DMS153 treated with DMSO at 0.1 percent for 48 hours (cell line): ENCODE measurements around the gene FRRS1L.

Experiments
- DNase-seq: peaks from one replicate; lab custom pipeline; 2025; ENCODE audit not compliant: unreplicated experiment; lab: John Stamatoyannopoulos, UW

FRRS1L gene, protein sequence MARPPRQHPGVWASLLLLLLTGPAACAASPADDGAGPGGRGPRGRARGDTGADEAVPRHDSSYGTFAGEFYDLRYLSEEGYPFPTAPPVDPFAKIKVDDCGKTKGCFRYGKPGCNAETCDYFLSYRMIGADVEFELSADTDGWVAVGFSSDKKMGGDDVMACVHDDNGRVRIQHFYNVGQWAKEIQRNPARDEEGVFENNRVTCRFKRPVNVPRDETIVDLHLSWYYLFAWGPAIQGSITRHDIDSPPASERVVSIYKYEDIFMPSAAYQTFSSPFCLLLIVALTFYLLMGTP

DNA sequence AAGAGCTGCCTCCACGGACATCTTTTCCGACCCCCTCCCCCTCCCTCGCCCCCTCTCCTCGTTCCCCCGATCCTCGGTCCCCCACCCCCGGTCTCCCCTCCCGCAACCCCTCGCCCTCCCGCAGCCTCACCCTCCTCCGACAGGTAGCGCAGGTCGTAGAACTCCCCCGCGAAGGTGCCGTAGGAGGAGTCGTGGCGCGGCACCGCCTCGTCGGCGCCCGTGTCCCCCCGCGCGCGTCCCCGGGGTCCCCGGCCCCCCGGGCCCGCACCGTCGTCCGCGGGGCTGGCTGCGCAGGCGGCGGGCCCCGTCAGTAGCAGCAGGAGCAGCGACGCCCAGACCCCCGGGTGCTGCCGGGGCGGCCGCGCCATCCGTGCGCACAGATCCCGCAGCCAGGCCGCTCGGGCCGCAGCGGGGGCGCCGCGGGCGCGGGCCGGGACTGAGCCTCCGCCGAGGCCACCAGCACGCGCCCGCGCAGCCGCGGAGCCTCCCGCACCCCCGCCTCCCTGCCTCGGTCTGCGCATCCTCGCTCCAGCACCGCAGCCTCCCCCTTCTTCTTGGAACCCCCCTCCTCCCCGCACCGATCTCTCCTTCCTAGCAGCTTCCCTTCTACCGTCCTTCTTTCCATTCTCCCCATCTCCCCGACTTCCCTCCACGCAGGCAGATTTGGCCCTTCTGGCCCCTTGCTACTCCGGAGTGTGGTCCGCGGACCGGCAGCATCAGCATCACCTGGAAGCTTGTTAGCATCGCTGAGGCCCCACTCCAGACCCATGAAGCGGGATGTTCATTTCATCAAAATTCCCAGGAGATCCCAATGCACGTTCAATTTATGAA is at the start of gene FRRS1L:
TSS of gene FRRS1L (minus strand) at position 479 of the 831 bp plus-strand sequence. CDS start at position 368, 111 bp downstream.
- no peak for DNase-seq

DNA sequence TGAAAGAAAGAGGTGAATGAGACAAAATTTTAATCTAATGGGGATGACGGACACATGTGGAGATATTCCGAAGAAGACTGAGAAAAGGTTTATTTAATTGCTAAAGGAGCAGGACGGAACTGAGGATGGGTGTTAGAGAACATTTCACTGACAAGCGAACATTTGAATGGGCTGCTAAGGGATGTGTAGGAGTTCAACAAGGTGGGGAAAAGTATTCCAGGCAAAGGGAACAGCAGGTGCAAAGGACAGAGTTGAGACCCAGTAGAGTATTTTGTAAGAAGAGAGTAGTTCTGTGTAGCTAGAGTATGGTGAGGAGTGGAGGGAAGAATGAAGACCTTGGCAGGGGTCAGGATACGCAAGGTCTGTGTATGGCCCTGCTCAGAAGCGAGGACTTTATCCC is 47.4 kb upstream of the FRRS1L start:
- DNase-seq, result no peak

DNA sequence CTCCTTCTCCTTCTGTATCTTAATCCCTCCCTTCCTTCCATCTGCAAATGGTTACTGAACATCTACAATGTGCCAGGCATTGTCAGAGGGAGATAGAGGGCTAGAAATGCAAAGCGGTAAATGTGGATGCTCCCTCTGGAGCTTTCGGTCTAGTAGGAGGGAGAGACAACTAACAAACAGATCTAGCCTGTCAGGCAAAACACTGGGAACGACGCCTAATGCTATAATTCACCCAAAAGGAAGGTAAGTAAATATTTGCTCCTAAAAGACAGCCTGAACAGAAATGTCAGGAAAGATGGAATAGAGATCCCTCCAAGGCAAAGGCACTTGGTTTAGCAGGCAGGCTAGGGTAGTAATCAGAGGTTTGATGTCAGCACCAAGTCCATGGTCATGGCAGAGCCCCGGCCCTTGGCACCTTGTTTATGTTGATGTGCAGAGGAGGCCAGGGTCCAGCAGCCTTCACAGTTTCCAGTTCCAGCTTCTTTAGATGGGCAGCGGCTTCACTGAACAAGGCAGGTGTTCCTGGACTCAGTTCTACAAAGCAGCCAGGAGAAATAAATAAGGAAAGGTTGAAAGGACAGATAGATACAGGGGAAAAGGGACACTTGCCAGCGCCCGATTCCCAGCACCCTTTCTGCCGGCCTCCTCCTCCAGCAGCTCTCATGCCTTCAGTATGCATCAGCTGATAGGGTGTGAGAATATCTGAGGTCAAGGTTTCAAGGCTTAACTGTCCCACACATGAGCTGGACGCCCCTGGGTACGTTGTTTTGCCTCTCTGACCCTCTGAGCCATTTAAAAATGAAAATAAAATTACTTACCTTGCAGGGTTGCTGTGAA is 46.5 kb upstream of the FRRS1L start:
- no peak for DNase-seq

DNA sequence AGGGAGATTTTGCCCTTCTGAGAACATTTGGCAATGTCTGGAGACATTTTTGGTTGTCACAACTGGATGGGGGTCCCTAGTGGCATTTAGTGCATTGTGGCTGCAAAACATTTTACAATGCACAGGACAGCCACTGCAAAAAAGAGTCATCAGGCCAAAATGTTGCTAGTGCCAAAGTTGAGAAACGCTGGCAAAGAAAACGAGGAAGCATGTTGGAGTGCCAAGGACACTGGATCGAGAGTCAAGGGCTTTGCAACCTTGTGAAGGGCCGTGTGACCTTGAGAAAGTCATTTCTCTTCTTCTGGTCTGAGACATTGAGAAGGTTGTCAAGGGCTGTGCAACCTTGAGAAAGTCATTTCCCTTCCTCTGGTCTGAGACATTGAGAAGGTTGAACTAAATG is 45.7 kb upstream of the FRRS1L start:
- no peak for DNase-seq

DNA sequence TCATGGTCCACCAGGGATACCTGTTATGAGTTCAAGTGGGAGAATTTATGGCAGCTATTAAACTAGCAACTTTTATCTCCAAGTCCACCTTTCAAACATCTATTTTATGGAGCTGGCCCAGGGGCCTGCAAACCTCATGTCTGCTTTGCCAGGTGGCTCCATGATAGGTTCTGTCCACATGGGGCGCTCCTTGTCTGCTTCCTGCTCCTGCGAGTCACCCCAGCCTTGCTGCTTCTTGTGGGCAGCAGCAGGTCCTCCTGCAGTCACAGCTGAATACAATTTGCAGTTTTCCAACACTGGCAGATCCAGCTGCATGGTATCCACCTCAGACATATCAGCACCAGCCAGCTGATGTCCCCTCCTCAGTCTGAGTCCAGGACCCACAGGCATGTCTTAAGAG is 39.6 kb upstream of the FRRS1L start:
- no peak for DNase-seq

DNA sequence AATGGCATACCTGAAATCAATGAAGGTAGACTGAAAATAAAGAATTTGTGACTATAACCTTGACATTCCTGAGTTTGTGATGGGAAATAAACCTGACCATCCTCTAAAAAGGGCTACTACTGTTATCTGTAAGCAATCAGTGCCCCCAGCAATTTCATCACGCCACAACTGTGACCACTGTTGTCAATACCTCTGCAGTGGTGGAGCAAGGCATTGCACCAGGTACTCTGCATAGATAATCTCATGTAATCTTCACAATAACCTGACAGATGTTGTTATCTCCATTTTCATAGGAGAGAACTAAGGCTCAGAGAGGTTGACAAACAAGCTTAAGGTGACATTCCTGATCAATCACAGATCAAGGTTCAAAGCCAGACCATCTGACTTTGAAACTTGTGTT is 38.5 kb upstream of the FRRS1L start:
- DNase-seq, result no peak

DNA sequence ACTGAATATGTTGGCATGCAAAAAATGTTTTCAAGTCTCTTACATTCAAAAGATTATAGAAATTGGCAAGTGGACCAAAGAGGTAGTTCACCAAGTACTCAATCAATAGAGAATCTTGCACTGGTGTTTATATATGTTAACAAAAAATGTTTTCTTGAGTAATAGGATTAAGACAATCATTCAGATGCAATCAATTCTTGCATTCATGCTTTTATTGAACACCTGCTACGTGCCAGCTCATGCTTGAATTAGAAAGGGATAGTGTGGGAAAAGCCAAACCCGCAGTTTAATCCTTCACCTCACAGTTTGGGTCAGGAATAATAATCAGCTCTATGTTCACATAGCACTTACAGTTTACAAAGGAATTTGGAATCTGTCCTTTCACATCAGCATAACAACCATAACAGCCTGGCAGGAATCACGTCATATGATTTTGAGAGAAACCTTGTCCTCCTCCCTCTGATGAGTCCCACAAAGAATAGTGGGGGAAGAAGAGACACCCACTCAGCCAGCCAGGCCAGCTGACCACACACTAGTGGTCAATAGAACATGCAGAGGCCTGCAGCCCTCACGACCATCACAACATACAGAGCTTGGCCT is 36.8 kb upstream of the FRRS1L start:
- DNase-seq, result no peak

DNA sequence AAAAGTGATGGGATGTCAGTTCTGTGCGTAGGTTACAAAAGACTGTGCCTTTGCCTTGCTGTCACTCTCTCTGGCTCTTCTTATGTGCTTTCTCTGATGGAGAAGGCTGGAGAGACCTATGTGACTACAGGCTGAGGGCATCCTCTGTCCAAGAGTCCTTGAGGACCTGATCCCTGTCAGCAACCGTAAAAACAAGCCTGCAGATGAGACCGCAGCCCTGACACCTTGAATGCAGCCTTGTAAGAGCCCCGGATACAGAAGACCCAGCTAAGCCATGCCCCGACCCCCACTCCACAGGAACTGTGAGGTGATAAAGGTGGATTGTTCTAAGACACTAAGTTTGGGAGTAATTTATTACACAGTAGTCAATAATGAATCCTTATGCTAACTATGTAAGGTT is 32.6 kb upstream of the FRRS1L start:
- DNase-seq, result no peak

DNA sequence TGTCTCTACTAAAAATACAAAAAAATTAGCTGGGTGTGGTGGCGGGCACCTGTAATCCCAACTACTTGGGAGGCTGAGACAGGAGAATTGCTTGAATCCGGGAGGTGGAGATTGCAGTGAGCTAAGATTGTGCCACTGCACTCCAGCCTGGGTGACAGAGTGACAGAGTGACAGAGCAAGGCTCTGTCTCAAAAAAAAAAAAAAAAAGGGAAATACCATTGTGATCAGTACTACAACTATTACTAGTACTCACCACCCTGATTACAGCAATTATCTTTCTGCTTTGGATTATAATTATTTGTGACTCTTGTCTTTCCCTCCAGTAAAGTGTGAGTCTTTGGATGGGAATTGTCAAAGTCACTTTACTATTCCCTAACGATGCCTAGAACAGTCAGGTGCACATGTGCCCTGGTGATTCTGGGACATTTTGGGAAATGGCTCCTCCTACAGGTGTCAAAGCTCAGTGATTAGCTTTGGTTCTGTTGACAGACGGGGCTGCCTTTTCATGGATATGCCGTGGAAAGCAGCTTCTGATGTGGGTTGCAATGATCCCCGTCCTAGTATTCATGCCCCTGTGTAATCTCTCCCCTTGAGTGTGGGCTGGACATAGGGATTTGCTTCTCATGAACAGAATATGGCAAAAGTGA is 31.8 kb upstream of the FRRS1L start:
- DNase-seq, result no peak

DNA sequence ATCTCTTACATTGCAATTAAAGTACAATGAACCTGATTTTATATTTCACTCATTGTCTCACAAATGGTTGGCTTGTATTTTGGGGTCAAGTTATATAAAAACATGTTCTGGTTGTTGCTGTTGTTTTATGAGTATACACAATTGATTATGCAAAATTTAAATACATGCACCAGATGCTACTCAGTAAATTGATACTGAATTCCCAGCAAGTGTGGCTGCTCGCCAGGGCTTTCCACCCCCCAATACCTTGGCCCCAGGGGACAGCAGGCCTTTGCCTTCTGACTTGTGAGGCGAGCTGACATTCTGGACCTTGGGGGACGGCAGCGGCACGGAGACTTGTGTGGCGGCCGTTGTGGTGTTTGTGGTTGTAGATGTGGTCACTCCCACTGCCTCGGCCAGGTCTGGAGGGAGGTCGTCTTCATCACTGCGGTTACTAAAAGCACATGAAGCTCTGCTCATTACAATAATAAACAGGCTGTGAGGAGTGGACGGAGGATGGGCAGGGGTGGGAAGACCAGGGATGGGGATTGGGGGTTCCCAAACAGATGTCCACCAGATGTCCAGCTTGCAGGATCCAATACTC is 27.0 kb upstream of the FRRS1L start:
- no peak for DNase-seq

DNA sequence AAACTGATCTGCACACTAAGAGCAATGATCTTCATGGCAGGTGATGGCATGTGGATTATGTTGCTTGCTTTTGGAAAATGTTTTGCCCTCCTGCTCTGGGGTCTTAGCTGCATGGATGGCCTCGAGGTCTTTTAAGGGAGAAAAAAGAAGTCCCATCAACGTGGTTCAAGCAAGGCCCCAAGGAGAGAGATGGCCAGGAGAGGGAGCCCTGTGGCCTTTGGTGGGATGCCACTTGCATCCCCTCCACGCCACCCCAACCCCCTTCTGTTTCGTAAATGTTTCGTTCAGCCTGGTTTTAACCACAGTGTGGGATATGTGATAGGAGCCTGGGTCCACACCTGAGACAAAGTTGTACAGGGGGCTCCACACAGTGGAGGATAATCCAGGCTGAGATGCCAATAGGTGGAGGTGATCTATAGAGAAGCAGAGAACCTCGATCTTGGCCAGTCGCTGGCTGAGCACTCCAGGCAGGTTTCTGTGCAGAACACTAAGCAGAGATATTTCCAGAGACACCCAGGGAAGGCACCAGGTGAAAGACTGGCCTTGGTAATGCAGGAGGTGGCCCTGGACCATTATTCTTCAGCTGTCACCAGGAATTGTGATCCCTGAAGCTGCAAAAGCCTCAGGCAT is 25.8 kb upstream of the FRRS1L start:
- DNase-seq, result no peak

DNA sequence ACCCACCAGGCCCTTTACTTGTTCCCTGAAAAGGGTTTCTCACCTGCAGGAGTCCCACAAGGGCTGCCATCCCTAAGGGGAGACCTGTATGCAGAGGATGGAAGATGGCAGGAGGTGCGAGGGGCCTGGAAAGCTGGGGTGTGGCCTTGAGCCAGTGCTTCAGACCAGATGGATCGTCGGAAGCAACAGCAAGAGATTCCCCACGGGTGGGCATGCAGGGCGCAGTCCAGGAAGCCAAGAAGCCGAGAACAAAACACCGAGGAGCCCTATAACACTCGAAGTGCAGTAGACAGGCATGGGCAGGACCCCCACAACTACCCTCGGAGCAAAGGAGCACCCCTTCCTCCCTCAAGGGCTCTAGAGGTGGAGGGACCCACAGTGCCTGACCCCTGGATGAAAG is 24.7 kb upstream of the FRRS1L start:
- no peak for DNase-seq

DNA sequence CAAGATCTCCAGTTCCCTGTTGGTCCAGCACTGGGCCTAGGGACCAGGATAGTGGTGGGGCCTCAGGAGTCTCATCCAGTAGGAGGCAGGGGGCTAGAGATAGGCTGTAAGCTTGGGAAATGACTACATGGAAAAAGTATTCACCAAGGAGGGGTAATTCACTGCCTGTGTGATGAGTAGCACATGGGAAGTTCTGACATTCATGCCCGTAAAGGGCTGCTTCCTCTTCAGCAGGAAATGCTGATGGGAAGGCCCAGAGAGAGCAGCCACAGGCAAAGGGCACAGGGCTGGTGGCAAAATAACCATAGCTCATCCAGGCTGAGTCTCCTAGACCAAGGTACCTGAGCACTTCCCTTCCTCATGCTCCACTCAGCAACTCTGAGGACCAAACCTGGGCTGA is 23.1 kb upstream of the FRRS1L start:
- no peak for DNase-seq

DNA sequence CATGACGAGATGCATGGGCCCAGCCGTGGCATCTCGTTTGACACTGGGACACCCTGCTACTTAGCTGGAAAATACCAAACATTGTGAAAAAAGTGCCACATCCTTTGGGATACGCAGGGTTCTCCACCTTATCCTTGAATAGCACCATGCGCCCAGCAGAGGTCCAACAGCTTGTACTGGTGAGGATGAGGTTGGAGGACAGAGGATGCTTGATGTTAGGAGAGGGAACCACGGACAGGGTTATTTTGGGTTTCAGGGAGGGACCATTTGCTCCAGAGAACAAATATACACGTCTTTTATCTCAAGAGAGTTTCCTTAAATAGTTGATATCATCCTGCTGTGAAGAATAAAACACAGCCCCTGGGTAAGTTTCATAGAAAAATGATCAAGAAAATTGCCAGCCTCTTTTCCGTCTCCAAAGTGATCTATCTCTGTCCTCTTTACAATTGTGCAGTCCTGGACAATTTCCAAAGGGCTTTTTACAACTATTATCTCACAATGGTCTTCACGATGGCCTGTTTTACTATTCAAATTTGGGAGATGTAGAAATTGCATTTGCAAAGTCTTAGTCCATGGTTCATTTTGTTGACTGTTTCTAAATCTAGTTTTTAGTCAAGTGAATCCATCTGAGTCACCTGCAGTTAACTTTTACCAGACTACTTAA is 19.9 kb upstream of the FRRS1L start:
- no peak for DNase-seq

DNA sequence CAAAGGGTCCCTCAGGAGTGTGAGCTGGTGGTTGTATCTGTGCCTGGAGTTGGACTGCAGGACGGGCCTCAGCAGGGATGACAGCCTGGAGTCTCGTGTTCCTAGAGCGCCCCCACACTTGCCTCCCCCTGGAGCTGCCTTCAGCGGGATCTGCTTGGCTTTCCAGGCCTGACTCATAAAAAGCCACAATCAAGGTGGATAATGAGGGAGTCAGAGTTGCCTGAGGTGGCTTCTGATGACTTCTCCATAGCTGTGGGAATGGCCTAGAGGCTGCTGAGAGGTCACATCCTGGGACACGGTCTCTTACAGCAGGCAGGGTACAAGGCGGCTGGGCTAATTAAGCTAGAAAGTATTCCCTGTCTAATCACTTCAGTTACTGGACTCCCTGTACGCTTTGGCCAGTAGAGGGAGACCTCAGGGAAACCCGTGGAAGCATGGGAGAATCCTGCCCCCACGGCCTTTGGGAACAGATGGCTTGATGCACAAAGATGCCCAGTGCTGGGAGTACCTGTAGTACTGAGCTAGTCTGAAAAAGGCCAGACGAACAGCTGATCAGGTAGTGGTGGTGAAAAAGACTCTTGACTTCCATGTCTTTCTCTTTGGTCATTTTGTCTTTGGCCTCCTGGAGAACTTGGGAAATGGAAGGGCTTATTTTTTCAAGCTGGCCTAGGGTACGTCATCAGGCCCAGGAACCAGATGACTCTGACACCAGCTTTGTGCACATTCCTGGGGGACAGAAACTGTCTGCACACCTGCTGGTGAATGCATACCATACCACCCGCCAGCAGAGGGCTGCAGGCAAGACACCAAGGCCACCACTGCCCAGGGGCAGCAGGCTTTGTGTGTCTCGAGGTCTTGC is 16.1 kb upstream of the FRRS1L start:
- DNase-seq, result no peak

DNA sequence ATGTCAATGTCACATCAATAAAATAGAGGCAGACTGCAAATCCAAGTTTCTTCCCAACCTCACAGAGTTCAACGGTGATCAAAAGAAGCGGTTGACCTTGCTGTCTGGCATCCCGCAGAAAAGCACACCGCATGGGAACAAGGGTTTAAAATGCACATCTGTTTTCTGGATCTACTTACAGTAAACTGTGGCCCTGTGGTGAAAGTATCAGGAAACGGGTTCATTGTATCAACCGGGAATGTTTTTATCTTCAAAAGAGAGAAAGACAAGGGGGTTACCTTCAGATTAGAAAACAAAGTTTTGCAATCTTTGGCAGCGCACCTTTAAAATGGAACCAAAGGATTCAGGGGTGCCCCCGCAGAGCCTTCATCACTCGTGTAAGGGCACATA is 15.5 kb upstream of the FRRS1L start:
- no peak for DNase-seq

DNA sequence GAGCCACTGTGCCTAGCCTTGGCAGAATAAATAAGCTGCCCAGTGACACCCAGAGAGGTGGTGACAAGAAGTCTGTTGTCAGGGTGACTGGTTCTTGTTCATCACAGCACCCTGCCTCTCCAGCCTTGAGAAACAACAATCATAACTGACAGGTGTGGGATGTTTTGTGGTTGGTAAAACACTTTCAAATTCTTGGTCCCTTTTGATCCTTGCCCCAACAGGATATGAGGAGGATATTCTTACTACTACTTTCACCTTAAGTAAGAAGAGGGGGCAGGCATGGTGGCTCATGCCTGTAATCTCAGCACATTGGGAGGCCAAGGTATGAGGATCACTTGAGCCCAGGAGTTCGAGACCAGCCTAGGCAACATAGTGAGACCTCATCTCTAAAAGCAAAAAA is 14.2 kb upstream of the FRRS1L start:
- DNase-seq, result no peak

DNA sequence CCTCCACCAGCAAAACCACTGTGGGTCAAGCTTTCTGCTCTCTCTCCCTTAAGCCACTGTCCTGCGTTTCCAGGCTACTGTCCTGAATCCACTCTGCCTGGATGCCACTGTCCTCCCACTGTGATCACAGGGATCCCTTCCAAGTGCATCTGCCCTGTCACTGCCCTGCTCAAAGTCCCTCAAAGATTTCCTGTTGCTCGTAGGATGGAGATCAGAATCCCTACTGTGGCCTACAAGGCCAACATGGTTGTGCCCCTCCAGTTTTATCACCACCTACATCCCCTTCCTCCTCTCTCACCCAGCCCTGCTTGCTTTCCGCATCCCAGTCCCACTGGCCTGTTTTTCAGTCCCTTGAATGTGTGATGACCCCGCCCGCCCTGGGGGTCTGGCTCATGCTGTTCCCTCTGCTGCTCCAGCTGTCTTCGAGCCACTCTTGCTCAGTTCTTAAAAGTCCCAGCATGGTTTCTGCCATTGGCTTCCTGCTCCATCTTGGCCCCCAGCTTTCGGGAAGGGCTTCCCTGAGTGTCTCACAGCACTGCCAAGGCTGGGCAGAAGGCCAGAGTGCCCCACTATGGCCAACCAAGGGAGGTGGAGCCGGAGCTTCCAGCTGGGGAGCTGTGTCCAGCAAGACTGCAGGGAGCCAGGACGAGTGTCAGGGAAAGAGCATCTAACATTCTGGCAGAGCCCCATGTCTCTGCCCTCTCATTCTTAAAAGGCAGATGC is 12.9 kb upstream of the FRRS1L start:
- DNase-seq, result no peak
